GM18951 (cell line): Measurements from ENCODE around the gene MPC2.
A peak's percentile ranks its signal among the peaks of the same experiment; 100 is the strongest.
"Not testable (repeated sequence)": the region's sequence is repeated elsewhere in the genome, so short reads cannot be mapped to it uniquely, and the experiment has no call there.

Source experiments
- POLR2A ChIP-seq: IDR thresholded peaks from 4 replicates; pipeline ENCODE4 v1.6.1; 2011; ENCODE audit warnings: mild to moderate bottlenecking; ENCODE audit not compliant: insufficient read length, insufficient read depth; ENCODE audit errors: extremely low read depth
- in situ Hi-C: fragments of 300-500 bp; cut with MboI; formaldehyde crosslinking; loops from one replicate; pipeline ENCODE4 v1.12.0; 2022; ENCODE audit warnings: low sequenced_read_pairs, mixed read lengths, inconsistent platforms; ENCODE audit not compliant: unreplicated experiment

The MPC2 gene

GRCh38 chr1:167943541-167943940 lies 6.7 kb upstream of the MPC2 start:
- no peak for TF ChIP-seq POLR2A
- in situ Hi-C loops: no loop called here

GRCh38 chr1:167940264-167940663 lies 3.4 kb upstream of the MPC2 start:
- in situ Hi-C loops: no loop called here
- no peak for TF ChIP-seq POLR2A

DNA sequence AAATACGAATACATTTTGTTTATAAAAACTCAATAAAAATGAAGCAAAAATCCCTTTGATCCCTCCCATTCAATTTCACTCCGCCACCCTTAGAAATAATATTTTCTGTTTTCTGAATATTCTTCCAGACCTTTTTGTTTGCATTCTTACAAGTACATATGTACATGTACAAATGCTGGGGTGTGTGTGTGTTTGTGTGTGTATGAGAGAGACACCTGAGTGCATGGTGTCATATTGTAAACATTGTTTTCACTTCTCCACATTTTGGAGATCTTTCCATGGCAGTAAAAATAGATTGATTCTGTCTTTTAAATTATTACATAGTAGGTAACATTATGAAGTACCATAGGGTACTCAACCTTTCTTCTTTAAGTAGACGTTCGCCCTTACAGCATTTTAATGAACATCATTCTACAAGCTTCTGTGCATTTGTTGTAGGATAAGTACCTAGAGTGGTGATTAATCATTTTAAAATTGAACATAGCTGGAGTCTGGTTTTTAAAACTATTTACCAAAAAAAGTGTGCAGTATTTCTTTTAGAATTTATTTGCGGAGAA lies 1.3 kb upstream of the MPC2 start:
- TF ChIP-seq POLR2A: no peak
- in situ Hi-C loops: no loop called here

GRCh38 chr1:167937709-167938010 lies 788 bp upstream of the MPC2 start:
- in situ Hi-C loops: no loop called here
- no peak for TF ChIP-seq POLR2A

DNA sequence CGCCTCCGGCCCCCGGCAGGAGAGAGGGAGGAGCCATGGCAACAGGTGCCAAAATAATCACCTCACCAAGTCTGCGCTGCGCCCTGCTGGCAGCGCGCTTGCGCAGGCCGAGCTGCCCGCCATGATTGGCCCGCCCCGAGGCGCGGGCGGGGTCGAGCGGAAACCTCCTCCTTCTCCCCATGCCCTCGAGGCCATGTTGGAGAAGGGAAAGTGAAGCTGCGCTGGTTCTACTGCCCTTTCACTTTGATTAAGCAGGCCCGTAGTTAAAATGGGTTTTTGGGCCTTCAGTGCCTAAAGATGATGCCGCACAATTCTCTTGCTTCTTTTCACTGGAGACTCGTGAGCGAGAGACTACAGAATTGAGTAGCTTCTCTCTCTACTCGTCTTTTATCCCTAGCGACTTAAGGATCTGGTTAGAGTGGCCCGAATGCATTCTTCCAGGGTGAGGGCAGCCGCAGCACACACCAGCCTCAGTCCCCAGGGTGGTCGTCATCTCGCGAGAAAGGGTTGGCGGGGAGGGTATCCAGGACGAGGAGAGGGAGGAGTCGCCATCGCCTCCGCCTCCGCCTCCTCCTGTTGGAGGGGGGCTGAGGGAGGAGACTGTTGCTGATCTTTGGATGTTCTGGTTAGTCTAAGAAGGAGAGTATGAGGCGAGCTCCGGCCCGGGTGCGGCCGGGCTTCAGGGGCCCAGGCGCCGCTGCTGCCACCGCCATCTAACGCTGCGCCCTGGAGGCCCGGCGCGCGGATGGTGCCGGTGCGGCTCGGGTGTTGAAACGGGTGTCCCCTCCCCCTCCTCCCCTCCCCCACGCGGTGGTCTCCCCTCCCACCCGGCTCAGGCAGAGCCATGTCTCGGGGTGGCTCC lies 573 bp downstream of the MPC2 start, which contains the start of gene DCAF6:
Gene DCAF6, plus strand, starts transcription at position 616 of the 862 bp plus-strand sequence. Its CDS starts 229 bp downstream, at position 845.
- in situ Hi-C loops: no loop called here
- peak; percentile 86 for TF ChIP-seq POLR2A

GRCh38 chr1:167935216-167936067 lies 1.4 kb downstream of the MPC2 start:
- in situ Hi-C loops: no loop called here

DNA sequence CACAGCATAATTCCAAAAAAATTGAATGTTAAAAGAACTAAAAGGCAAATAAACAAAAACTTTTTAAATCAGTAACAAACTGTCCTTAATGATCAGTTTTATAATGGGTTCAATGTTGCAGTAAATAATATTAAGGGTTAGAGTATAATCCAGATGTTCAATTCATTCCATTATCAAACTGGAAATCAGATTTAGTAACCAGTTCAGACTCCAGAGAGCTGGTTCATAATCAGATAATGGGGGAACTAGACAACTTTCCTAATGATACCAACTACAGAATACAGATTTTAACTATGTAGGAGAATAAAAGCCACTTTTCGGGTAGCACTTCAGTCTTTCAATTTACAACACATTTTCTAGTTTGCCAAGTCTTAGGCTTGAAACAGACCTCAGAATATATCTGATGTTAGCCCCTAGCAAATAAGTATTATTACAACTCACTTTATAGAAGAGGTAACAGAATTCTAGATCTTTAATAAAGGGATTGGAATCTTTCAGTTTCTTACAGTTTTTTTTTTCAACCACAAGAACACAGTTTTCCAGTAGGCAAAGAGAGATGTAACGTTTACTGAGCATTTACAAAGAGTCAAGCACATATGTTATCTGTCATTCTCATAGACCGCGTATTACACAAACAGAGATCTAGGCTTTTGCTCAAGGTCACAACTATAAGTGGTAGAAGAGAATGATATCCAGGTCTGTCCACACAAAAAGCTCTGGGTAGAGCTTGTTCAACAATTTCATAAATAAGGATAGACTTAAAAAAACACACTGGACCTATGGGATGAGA lies 2.3 kb downstream of the MPC2 start:
- TF ChIP-seq POLR2A: no peak
- in situ Hi-C loops: no loop called here

More at GRCh38 chr1:167935216-167936067, 1.4 kb downstream of the MPC2 start:
- peak; percentile 84 for TF ChIP-seq POLR2A

- in situ Hi-C loops: no loop called here
- no peak for TF ChIP-seq POLR2A
Observed at GRCh38 chr1:167933788-167934187, 3.1 kb downstream of the MPC2 start.

DNA sequence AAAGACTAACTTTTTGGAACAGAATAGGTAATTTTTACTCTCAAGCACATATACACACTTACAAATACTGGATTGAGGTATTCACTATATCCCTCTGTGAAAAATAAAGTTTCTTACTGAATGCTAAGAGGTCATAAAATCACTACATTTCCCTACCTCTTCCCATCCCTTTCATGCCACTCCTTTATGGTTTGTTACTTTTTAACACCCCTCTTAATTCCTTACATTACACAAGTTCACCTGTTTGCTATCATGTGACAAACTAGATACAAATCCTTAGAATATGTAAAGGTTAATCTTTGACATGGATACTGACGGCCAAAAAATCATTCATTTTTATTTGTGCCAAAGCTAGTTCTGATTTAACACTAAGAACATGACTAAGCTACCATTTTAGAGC lies 7.1 kb downstream of the MPC2 start:
- in situ Hi-C loops: no loop called here
- TF ChIP-seq POLR2A: no peak

- in situ Hi-C loops: not testable (repeated sequence)
Observed at GRCh38 chr1:167928919-167929318, 8.0 kb downstream of the MPC2 start.

GRCh38 chr1:167928457-167928852 lies 8.4 kb downstream of the MPC2 start:
- no peak for TF ChIP-seq POLR2A
- in situ Hi-C loops: no loop called here

DNA sequence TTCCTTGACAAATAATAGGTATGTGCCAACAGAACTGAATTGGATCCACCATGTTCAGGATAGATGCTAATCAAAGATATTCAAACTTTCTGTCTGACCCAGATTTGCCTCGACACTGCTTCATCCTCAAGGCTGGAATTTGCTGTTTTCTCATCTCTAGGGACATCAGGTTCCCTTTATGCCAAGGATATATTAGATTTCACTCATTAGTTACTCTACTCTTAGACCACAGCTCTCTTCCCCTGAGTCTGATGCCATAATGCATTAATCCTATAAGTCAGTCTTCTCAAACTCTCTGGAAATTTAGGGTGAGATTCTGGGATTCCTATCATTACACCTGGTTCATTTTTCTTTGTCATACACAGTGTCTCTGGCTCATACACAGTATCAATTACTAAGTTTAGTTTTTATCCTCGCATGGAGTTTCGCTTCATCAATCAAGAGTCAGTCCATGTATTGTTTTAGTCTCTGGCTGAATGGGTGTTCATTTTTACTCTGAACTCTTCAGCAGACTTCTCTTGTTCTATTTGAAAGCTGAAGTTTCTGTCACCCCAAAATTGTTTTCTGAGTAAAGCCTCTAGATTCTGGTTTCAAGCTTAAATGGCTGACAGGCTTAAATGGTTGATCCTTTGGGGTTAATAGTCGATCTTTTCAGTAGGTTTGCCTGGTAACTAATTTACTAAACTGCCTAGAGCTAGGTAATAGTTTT lies 9.7 kb downstream of the MPC2 start:
- in situ Hi-C loops: no loop called here

More for the DNA sequence above, 9.7 kb downstream of the MPC2 start:
- no peak for TF ChIP-seq POLR2A
